NCI-H1436 (cell line): ENCODE data around the gene USP7.

ENCODE experiments used
- DNase-seq: peaks from one replicate; lab custom pipeline; 2025; lab: John Stamatoyannopoulos, UW

Gene USP7

GRCh38 chr16:8951447-8952280, 12.0 kb downstream of the USP7 start:
- no peak for DNase-seq

- DNase-seq: no peak
Measured at GRCh38 chr16:8950580-8951077, 13.1 kb downstream of the USP7 start.

- DNase-seq: no peak
Measured at GRCh38 chr16:8949536-8950418, 13.9 kb downstream of the USP7 start.

DNA sequence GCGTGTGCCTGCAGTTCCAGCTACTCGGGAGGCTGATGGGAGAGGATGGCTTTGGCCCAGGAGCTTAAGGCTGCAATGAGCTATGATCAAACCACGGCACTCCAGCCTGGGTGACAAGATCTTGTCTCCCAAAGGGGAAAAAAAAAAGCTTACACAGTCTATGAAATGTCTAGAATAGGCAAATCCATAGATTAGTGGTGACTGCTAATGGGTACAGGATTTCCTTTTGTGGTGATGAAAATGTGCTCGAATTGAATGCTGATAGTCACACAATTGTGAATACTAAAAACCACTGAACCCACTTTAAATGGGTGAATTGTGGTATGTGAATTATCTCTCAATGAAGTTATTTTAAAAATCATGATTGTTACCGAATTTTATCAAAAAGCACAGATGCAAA, 14.9 kb downstream of the USP7 start:
- DNase-seq: no peak

GRCh38 chr16:8948069-8948593, 15.6 kb downstream of the USP7 start:
- no peak for DNase-seq

DNA sequence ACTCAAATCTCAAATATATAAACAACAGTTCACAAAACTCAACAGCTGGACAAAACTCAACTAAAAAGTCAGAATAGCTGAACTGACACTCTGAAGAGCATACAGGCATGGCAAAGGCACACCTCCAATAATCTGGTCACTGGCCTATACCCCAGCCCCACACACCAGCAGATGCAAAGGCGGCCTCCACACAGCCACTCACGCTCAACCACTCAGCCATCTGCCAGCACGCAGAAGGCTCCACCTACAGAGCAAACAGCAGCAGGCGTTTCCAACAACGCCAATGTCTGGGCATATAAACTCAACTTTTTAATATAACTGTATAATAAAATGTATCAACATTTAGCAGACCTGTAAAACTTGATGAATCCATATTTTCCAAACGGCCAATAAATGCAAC, 17.2 kb downstream of the USP7 start:
- DNase-seq: no peak

DNA sequence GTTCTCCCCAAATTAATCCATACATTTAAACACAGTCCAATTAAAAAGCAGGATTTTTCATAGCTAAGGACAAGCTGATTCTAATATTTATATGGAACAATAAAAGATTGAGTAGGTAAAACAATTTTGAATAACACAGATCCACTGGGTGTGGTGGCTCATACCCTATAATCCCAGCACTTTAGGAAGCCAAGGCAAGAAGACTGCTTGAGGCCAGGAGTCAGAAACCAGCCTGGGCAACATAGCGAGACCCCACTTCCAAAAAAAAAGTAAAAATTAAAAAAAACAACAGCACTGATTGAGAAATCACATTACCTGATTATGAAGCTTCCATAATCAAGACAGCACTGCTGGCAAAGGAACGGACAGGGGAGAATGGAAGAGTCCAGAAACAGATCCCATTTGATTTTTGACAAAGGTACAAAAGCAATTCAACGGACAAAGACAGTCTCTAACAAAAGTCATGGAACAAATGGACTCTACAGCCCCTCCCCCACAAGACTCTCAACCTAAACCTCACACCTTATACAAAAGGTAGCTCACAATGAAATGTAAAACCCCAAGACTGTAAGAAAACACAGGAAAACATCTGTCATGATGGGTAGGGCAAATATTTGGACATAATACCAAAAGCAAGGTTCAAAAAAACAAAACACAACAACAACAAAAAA, 17.9 kb downstream of the USP7 start:
- DNase-seq: no peak

GRCh38 chr16:8943966-8944759, 19.5 kb downstream of the USP7 start:
- DNase-seq: no peak

GRCh38 chr16:8943001-8943763, 20.5 kb downstream of the USP7 start:
- peak; percentile 25 for DNase-seq

DNA sequence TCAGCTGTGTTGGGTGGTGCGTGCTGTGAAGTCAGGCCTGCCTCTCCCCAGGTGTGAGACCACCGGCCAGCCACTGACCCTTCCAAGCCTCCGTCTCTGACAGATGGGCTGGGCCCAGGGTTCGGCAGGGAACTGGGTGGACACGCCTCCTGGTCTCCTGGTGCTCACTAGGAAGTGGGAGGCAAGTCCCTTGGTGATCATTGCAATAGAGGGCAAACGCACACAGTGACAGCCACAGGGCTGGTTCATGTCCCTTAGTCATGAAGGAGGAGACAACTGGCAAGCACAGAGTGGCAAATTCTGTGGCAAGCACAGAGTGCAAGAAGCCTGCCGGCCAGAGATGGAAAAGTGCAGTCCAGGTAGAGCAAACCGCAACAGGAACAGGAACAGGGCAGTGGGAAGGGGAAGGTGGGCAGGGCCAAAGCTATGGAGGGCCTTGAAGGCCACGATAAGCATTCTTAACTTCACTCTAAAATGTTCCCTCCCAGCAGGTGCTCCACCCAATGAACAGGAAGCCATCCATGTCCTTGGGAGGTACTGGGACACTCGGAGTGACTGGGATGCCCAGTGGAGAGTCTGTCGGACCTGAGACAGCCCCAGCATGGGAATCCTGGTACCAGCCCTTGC, 21.9 kb downstream of the USP7 start:
- no peak for DNase-seq

DNA sequence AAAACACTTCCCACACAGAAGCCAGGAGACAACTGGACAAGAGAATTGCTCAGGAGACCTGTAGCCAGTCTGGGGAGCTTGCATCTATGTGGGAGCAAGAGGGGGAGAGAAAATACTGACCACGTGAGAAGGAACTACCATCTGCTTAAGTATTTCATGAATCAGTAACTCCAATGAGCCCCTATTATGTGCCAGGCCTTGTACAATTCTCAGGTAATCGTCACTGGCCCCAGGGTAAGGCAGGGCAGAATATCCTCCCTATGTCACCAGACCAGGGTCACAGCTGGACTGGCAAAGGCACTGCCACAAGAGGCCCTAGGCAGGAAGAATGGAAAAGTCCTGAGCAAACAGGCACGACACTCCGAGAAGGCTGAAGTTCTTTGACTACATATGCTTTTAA, 25.9 kb downstream of the USP7 start:
- DNase-seq: no peak

DNA sequence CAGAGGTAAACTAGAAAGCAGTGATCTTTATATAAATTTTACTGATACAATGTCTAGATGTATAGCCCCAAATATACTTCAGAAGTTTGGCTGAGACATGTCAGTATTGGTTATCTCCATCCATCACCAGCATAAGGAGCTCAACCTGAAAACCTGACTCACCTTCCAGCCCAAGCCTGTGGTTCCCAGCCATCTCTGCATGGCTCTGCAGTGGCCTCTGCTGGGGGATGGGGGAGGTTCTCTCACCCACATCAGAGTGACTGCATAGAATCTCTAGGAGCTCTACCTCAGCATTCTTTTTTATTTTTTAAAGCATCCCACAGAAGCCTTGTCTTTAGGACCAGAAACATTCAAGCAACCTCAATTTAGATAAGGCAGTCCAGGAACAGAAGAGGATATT, 27.3 kb downstream of the USP7 start:
- DNase-seq: peak; percentile 36

DNA sequence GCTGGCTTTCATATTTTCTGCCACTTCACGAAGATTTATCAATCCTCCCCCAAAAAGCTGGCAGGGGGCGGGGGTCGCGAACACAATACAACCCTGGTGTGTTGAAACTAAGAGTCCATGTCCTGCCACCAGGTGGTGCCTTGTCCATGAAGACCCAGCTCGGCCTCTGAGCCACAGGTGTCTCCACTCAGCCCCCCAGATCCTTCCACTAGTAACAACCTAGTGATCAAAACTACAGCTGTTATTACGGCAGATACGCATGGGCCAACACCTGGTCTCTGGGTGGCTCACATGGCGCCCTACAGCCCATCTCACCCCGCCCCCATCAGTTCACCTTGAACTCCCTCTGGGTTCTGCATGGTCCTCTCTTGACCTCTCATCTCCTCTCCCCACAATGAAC, 27.7 kb downstream of the USP7 start:
- DNase-seq: no peak

DNA sequence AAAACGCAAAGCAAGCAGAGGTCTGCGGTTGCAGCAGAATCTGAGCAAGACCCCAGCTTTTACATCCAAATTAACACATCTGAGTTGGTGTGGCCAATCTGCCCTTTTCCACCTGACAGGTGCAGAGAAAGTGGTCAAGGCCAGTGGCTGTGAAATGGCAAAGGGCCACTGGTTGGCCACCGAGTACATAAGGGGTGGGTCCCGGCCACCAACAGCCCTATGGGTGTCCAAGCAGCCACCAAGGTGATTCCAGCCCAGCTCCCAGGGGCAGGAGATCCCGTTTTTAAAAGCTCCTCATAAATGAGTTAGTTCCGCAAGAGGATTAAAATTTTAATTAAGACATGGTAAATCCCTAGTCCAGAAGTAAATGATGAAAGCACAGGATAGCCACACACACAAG, 29.1 kb downstream of the USP7 start:
- no peak for DNase-seq

- no peak for DNase-seq
Measured at GRCh38 chr16:8931859-8932258, 31.8 kb downstream of the USP7 start.

GRCh38 chr16:8929086-8929748, 34.5 kb downstream of the USP7 start:
- DNase-seq: peak; percentile 88

- DNase-seq: no peak
Measured at GRCh38 chr16:8928467-8928957, 35.2 kb downstream of the USP7 start.

DNA sequence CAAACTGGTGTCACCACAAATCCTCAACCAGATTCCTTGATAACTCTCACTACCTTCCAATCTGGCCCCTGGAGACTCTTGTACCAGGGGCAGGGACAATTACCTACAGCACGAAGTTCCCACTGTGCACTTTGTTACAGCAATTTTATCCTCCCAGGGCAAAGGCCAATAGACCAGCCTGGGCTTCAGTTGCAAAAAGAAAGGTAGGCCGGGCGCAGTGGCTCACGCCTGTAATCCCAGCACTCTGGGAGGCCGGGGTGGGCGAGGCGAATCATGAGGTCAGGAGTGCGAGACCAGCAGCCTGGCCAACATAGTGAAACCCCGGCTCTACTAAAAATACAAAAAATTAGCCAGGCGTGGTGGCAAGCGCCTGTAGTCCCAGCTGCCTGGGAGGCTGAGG, 36.9 kb downstream of the USP7 start:
- DNase-seq: no peak

- no peak for DNase-seq
Measured at GRCh38 chr16:8925455-8925854, 38.3 kb downstream of the USP7 start.
